ENCODE measurements around the gene BRD1.
A peak's percentile ranks its signal among the peaks of the same experiment; 100 is the strongest.

BRD1 gene

GRCh38 chr22:49847751-49848689 lies 20.3 kb upstream of the BRD1 start:
- Mint-ChIP-seq H3K9me3 (no peaks in the 10 kb centered on the region), H3K4me1 (peaks cover 18% of the 10 kb centered on the region), H3K27me3 (no peaks in the 10 kb centered on the region), H3K27ac (no peak overlapping the region), H3K36me3 (no peaks in the 10 kb centered on the region), H3K4me3 (peak overlapping the region; percentile 55)

- Mint-ChIP-seq H3K36me3 (no peaks in the 10 kb centered on the region), H3K4me3 (no peak overlapping the region), H3K4me1 (peaks cover 9% of the 10 kb centered on the region), H3K27me3 (no peaks in the 10 kb centered on the region), H3K27ac (peak overlapping the region; percentile 35), H3K9me3 (no peaks in the 10 kb centered on the region)
Measured at GRCh38 chr22:49845666-49846459, 18.2 kb upstream of the BRD1 start.

- no peaks in the 10 kb centered on the region for H3K27me3 Mint-ChIP-seq
- H3K4me3 Mint-ChIP-seq = no peak overlapping the region
- peaks cover 7% of the 10 kb centered on the region for H3K4me1 Mint-ChIP-seq
Measured at GRCh38 chr22:49845241-49845640, 17.6 kb upstream of the BRD1 start.

GRCh38 chr22:49838771-49839717 lies 11.4 kb upstream of the BRD1 start:
- H3K27me3 Mint-ChIP-seq = no peaks in the 10 kb centered on the region
- H3K4me3 Mint-ChIP-seq = peak overlapping the region; percentile 85
- H3K27ac Mint-ChIP-seq = peak overlapping the region; percentile 93
- H3K36me3 Mint-ChIP-seq = no peaks in the 10 kb centered on the region
- peaks cover 38% of the 10 kb centered on the region for H3K4me1 Mint-ChIP-seq
- H3K9me3 Mint-ChIP-seq = no peaks in the 10 kb centered on the region

More at GRCh38 chr22:49845241-49845640, 17.6 kb upstream of the BRD1 start:
- Mint-ChIP-seq H3K27ac (no peak overlapping the region), H3K9me3 (no peaks in the 10 kb centered on the region), H3K36me3 (no peaks in the 10 kb centered on the region)

GRCh38 chr22:49833340-49834007 lies 5.8 kb upstream of the BRD1 start:
- Mint-ChIP-seq H3K36me3 (peaks cover 1% of the 10 kb centered on the region), H3K9me3 (peaks cover 3% of the 10 kb centered on the region), H3K4me3 (no peak overlapping the region), H3K4me1 (peaks cover 35% of the 10 kb centered on the region), H3K27me3 (no peaks in the 10 kb centered on the region), H3K27ac (no peak overlapping the region)

- peak overlapping the region; percentile 81 for H3K4me3 Mint-ChIP-seq
- H3K9me3 Mint-ChIP-seq = peaks cover 3% of the 10 kb centered on the region
- peaks cover 1% of the 10 kb centered on the region for H3K36me3 Mint-ChIP-seq
- no peaks in the 10 kb centered on the region for H3K27me3 Mint-ChIP-seq
- H3K27ac Mint-ChIP-seq = peak overlapping the region; percentile 93
- H3K4me1 Mint-ChIP-seq = peaks cover 39% of the 10 kb centered on the region
Measured at GRCh38 chr22:49829044-49829853, 1.6 kb upstream of the BRD1 start.

- H3K9me3 Mint-ChIP-seq = peaks cover 3% of the 10 kb centered on the region
- no peak overlapping the region for H3K27ac Mint-ChIP-seq
- peak overlapping the region; percentile 81 for H3K4me3 Mint-ChIP-seq
- H3K36me3 Mint-ChIP-seq = peaks cover 6% of the 10 kb centered on the region
- peaks cover 42% of the 10 kb centered on the region for H3K4me1 Mint-ChIP-seq
- H3K27me3 Mint-ChIP-seq = no peaks in the 10 kb centered on the region
Measured at GRCh38 chr22:49828599-49828965, 909 bp upstream of the BRD1 start.

- H3K27ac Mint-ChIP-seq = no peak overlapping the region
Measured at GRCh38 chr22:49827271-49827852, 311 bp downstream of the BRD1 start.

GRCh38 chr22:49826603-49827270 lies 936 bp downstream of the BRD1 start:
- H3K4me3 Mint-ChIP-seq = peak overlapping the region; percentile 92
- peak overlapping the region; percentile 96 for H3K27ac Mint-ChIP-seq
- H3K4me1 Mint-ChIP-seq = peaks cover 53% of the 10 kb centered on the region
- H3K27me3 Mint-ChIP-seq = no peaks in the 10 kb centered on the region
- H3K9me3 Mint-ChIP-seq = peaks cover 3% of the 10 kb centered on the region
- peaks cover 6% of the 10 kb centered on the region for H3K36me3 Mint-ChIP-seq

More at GRCh38 chr22:49827271-49827852, 311 bp downstream of the BRD1 start:
- Mint-ChIP-seq H3K4me1 (peaks cover 49% of the 10 kb centered on the region), H3K36me3 (peaks cover 6% of the 10 kb centered on the region), H3K4me3 (no peak overlapping the region), H3K9me3 (peaks cover 3% of the 10 kb centered on the region), H3K27me3 (no peaks in the 10 kb centered on the region)

GRCh38 chr22:49825944-49826602 lies 1.6 kb downstream of the BRD1 start:
- Mint-ChIP-seq H3K27ac (peak overlapping the region; percentile 96), H3K4me1 (peaks cover 54% of the 10 kb centered on the region), H3K36me3 (peaks cover 6% of the 10 kb centered on the region), H3K9me3 (peaks cover 3% of the 10 kb centered on the region), H3K27me3 (no peaks in the 10 kb centered on the region), H3K4me3 (peak overlapping the region; percentile 92)

- Mint-ChIP-seq H3K27me3 (no peaks in the 10 kb centered on the region), H3K9me3 (peaks cover 3% of the 10 kb centered on the region), H3K27ac (peak overlapping the region; percentile 96), H3K4me1 (peaks cover 59% of the 10 kb centered on the region), H3K4me3 (peak overlapping the region; percentile 92), H3K36me3 (peaks cover 6% of the 10 kb centered on the region)
Measured at GRCh38 chr22:49825436-49825835, 2.2 kb downstream of the BRD1 start.

GRCh38 chr22:49824936-49825335 lies 2.7 kb downstream of the BRD1 start:
- no peak overlapping the region for H3K27ac Mint-ChIP-seq

More at GRCh38 chr22:49824936-49825335, 2.7 kb downstream of the BRD1 start:
- H3K36me3 Mint-ChIP-seq = peaks cover 6% of the 10 kb centered on the region
- H3K4me3 Mint-ChIP-seq = peak overlapping the region; percentile 92
- H3K27me3 Mint-ChIP-seq = no peaks in the 10 kb centered on the region
- peaks cover 3% of the 10 kb centered on the region for H3K9me3 Mint-ChIP-seq
- H3K4me1 Mint-ChIP-seq = peaks cover 58% of the 10 kb centered on the region

All from activated naive CD4-positive, alpha-beta T cell treated with anti-CD3 and anti-CD28 coated beads, Interleukin-2, amount 50 U/mL, for 24 hours (primary cell).